ENCODE data around the gene ITPR1.
A peak's percentile ranks its signal among the peaks of the same experiment; 100 is the strongest.

Gene ITPR1

GRCh38 chr3:4806535-4807108 is 313.5 kb downstream of the ITPR1 start:
- H3K4me3 Mint-ChIP-seq, result peak overlapping the region; percentile 45
- no peaks in the 10 kb centered on the region for H3K9me3 Mint-ChIP-seq
- peaks cover 31% of the 10 kb centered on the region for H3K4me1 Mint-ChIP-seq (ENCODE audit: low read depth)
- H3K27ac Mint-ChIP-seq, result peak overlapping the region; percentile 60
- peaks cover 75% of the 10 kb centered on the region for H3K36me3 Mint-ChIP-seq (ENCODE audit: low read depth)
- H3K27me3 Mint-ChIP-seq, result no peaks in the 10 kb centered on the region

GRCh38 chr3:4807381-4808280 is 314.5 kb downstream of the ITPR1 start:
- H3K27ac Mint-ChIP-seq, result no peak overlapping the region
- H3K4me3 Mint-ChIP-seq, result no peak overlapping the region
- peaks cover 72% of the 10 kb centered on the region for H3K36me3 Mint-ChIP-seq (ENCODE audit: low read depth)

GRCh38 chr3:4808637-4809036 is 315.5 kb downstream of the ITPR1 start:
- H3K36me3 Mint-ChIP-seq (ENCODE audit: low read depth), result peaks cover 72% of the 10 kb centered on the region
- no peak overlapping the region for H3K27ac Mint-ChIP-seq

More at GRCh38 chr3:4807381-4808280, 314.5 kb downstream of the ITPR1 start:
- Mint-ChIP-seq H3K9me3 (no peaks in the 10 kb centered on the region), H3K4me1 (ENCODE audit: low read depth) (peaks cover 31% of the 10 kb centered on the region), H3K27me3 (no peaks in the 10 kb centered on the region)

GRCh38 chr3:4809922-4810321 is 316.8 kb downstream of the ITPR1 start:
- no peak overlapping the region for H3K4me3 Mint-ChIP-seq
- H3K27ac Mint-ChIP-seq, result no peak overlapping the region
- H3K36me3 Mint-ChIP-seq (ENCODE audit: low read depth), result peaks cover 72% of the 10 kb centered on the region
- H3K4me1 Mint-ChIP-seq (ENCODE audit: low read depth), result peaks cover 19% of the 10 kb centered on the region
- H3K9me3 Mint-ChIP-seq, result no peaks in the 10 kb centered on the region
- H3K27me3 Mint-ChIP-seq, result no peaks in the 10 kb centered on the region

More at GRCh38 chr3:4808637-4809036, 315.5 kb downstream of the ITPR1 start:
- no peak overlapping the region for H3K4me3 Mint-ChIP-seq
- peaks cover 27% of the 10 kb centered on the region for H3K4me1 Mint-ChIP-seq (ENCODE audit: low read depth)
- H3K9me3 Mint-ChIP-seq, result no peaks in the 10 kb centered on the region
- H3K27me3 Mint-ChIP-seq, result no peaks in the 10 kb centered on the region

- H3K4me1 Mint-ChIP-seq (ENCODE audit: low read depth), result peaks cover 3% of the 10 kb centered on the region
- H3K36me3 Mint-ChIP-seq (ENCODE audit: low read depth), result peaks cover 78% of the 10 kb centered on the region
- H3K27me3 Mint-ChIP-seq, result no peaks in the 10 kb centered on the region
- H3K4me3 Mint-ChIP-seq, result no peak overlapping the region
- peaks cover 8% of the 10 kb centered on the region for H3K9me3 Mint-ChIP-seq
- no peak overlapping the region for H3K27ac Mint-ChIP-seq
Measured at GRCh38 chr3:4812591-4812990, 319.4 kb downstream of the ITPR1 start.

- H3K36me3 Mint-ChIP-seq (ENCODE audit: low read depth), result peaks cover 80% of the 10 kb centered on the region
- H3K9me3 Mint-ChIP-seq, result peaks cover 9% of the 10 kb centered on the region
- H3K27me3 Mint-ChIP-seq, result no peaks in the 10 kb centered on the region
- H3K4me1 Mint-ChIP-seq (ENCODE audit: low read depth), result peaks cover 14% of the 10 kb centered on the region
- H3K27ac Mint-ChIP-seq, result no peak overlapping the region
- H3K4me3 Mint-ChIP-seq, result no peak overlapping the region
Measured at GRCh38 chr3:4813909-4814304, 320.8 kb downstream of the ITPR1 start.

GRCh38 chr3:4814305-4814903 is 321.3 kb downstream of the ITPR1 start:
- Mint-ChIP-seq H3K36me3 (ENCODE audit: low read depth) (peaks cover 81% of the 10 kb centered on the region), H3K4me1 (ENCODE audit: low read depth) (peaks cover 18% of the 10 kb centered on the region), H3K27ac (peak overlapping the region; percentile 16), H3K4me3 (no peak overlapping the region), H3K9me3 (peaks cover 9% of the 10 kb centered on the region), H3K27me3 (no peaks in the 10 kb centered on the region)

- H3K36me3 Mint-ChIP-seq (ENCODE audit: low read depth), result peaks cover 83% of the 10 kb centered on the region
- H3K4me1 Mint-ChIP-seq (ENCODE audit: low read depth), result peaks cover 24% of the 10 kb centered on the region
- no peaks in the 10 kb centered on the region for H3K27me3 Mint-ChIP-seq
- H3K4me3 Mint-ChIP-seq, result no peak overlapping the region
- H3K9me3 Mint-ChIP-seq, result peaks cover 9% of the 10 kb centered on the region
- H3K27ac Mint-ChIP-seq, result no peak overlapping the region
Measured at GRCh38 chr3:4814904-4815574, 321.9 kb downstream of the ITPR1 start.

GRCh38 chr3:4816306-4816705 is 323.2 kb downstream of the ITPR1 start:
- Mint-ChIP-seq H3K4me3 (no peak overlapping the region), H3K27ac (no peak overlapping the region), H3K4me1 (ENCODE audit: low read depth) (peaks cover 37% of the 10 kb centered on the region), H3K27me3 (no peaks in the 10 kb centered on the region), H3K36me3 (ENCODE audit: low read depth) (peaks cover 89% of the 10 kb centered on the region), H3K9me3 (peaks cover 9% of the 10 kb centered on the region)

- H3K4me1 Mint-ChIP-seq (ENCODE audit: low read depth), result peaks cover 41% of the 10 kb centered on the region
- peaks cover 9% of the 10 kb centered on the region for H3K9me3 Mint-ChIP-seq
- H3K36me3 Mint-ChIP-seq (ENCODE audit: low read depth), result peaks cover 88% of the 10 kb centered on the region
- no peaks in the 10 kb centered on the region for H3K27me3 Mint-ChIP-seq
- no peak overlapping the region for H3K4me3 Mint-ChIP-seq
- H3K27ac Mint-ChIP-seq, result no peak overlapping the region
Measured at GRCh38 chr3:4816718-4817117, 323.6 kb downstream of the ITPR1 start.

GRCh38 chr3:4817128-4817527 is 324.0 kb downstream of the ITPR1 start:
- peaks cover 89% of the 10 kb centered on the region for H3K36me3 Mint-ChIP-seq (ENCODE audit: low read depth)
- no peak overlapping the region for H3K4me3 Mint-ChIP-seq

GRCh38 chr3:4818164-4818563 is 325.0 kb downstream of the ITPR1 start:
- Mint-ChIP-seq H3K36me3 (ENCODE audit: low read depth) (peaks cover 89% of the 10 kb centered on the region), H3K4me3 (no peak overlapping the region), H3K27me3 (no peaks in the 10 kb centered on the region), H3K9me3 (peaks cover 9% of the 10 kb centered on the region), H3K27ac (peak overlapping the region; percentile 47), H3K4me1 (ENCODE audit: low read depth) (peaks cover 55% of the 10 kb centered on the region)

More at GRCh38 chr3:4817128-4817527, 324.0 kb downstream of the ITPR1 start:
- H3K4me1 Mint-ChIP-seq (ENCODE audit: low read depth), result peaks cover 45% of the 10 kb centered on the region
- H3K27ac Mint-ChIP-seq, result no peak overlapping the region
- no peaks in the 10 kb centered on the region for H3K27me3 Mint-ChIP-seq
- H3K9me3 Mint-ChIP-seq, result peaks cover 9% of the 10 kb centered on the region

GRCh38 chr3:4818986-4819693 is 326.0 kb downstream of the ITPR1 start:
- Mint-ChIP-seq H3K36me3 (ENCODE audit: low read depth) (peaks cover 89% of the 10 kb centered on the region), H3K4me1 (ENCODE audit: low read depth) (peaks cover 65% of the 10 kb centered on the region), H3K4me3 (no peak overlapping the region), H3K27me3 (no peaks in the 10 kb centered on the region), H3K27ac (peak overlapping the region; percentile 56), H3K9me3 (peaks cover 9% of the 10 kb centered on the region)

GRCh38 chr3:4819746-4820145 is 326.6 kb downstream of the ITPR1 start:
- H3K27me3 Mint-ChIP-seq, result no peaks in the 10 kb centered on the region
- H3K27ac Mint-ChIP-seq, result peak overlapping the region; percentile 99
- peaks cover 9% of the 10 kb centered on the region for H3K9me3 Mint-ChIP-seq
- H3K4me1 Mint-ChIP-seq (ENCODE audit: low read depth), result peaks cover 68% of the 10 kb centered on the region
- H3K36me3 Mint-ChIP-seq (ENCODE audit: low read depth), result peaks cover 89% of the 10 kb centered on the region
- H3K4me3 Mint-ChIP-seq, result peak overlapping the region; percentile 70
